SW480 (cell line): ENCODE data around the gene ATG10.
"Not testable (repeated sequence)": the region's sequence is repeated elsewhere in the genome, so short reads cannot be mapped to it uniquely, and the experiment has no call there.

ENCODE experiments used
- DNase-seq: peaks from one replicate; pipeline ENCODE4 v3.0.0-alpha.2; 2016; ENCODE audit warnings: low spot score

The ATG10 gene

DNA sequence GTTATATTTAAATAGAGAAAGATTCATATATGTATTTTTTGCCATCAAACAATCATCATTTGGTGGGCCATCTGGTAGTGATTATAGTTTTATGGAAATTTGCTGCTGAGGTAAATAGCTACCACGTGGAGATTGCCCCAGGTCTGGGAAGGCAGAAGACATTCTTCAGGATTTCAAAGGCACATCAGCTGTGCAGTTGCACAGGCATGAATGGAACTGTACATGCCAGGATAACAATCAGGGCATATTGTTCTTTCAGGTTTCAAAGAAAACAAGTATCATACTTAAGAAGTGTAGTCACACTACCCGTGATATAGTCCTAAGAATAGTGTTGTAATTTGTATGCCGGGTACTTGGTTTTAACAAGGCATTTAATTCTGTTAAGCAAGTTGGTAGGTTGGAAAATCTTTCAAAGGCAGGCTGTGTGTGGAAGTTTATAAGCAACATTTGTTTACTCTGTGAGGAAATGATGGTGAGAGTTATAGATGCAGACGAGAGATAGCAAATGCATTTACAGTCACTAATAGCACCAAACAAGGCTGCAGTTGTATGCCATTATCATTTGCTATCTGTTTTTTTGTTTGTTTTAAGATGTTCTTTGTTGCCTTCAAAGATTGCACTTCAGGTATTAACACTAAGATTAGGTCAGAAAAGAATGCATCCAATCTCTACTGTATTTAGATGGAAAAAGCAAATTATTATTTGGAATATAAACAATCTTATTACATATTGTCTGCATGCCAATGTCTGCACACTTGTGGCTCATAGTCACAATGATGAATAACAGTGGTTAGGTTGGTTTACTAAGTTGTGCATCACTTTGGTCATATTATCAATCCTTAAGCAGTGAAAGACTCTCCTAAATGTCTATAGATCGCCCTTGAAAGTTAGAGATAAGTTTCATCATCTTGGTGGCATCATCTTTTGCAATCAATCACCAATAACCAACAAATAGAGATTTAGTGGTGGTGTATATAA lies 251.1 kb downstream of the ATG10 start:
- no peak for DNase-seq

GRCh38 chr5:82225525-82226172 lies 253.8 kb downstream of the ATG10 start:
- peak; percentile 60 for DNase-seq

GRCh38 chr5:82234885-82235284 lies 263.1 kb downstream of the ATG10 start:
- DNase-seq = peak; percentile 9

- no peak for DNase-seq
These were observed 272.3 kb downstream of the ATG10 start for GRCh38 chr5:82244151-82244550.

DNA sequence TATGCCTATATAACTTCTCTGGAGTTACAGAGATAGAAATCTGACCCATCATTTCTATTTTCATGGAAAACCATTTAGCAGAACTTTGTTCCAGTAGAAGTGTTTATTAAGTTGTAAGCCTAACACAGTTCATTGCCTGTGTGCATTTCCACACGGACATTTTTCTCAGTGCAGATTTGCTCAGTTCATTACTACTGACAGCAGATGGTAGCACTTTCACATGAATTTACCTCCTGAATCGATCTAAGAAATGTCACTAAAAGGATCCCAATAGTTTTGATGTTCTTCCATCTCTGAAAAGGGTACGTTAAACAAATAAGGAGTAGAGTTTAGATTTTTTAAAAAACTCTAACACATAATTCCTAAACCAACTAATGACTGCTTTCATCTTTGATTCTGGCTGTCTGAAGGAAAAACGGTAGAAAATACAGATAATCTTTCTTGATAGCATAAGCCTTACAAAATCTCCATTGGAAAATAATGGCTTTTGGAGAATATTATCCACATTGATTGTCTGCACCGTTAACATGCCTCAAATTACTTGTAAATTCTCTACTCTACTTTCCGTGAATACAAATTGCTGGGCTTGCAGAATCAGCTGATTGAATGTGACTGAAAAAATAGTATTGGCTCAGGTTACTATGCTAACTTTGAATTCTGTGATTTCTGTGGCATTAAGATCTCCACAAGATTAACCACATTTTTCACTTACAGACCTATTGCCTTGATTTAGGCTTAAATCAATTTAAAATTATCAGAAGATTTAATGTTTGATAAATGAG lies 273.2 kb downstream of the ATG10 start:
- no peak for DNase-seq

DNA sequence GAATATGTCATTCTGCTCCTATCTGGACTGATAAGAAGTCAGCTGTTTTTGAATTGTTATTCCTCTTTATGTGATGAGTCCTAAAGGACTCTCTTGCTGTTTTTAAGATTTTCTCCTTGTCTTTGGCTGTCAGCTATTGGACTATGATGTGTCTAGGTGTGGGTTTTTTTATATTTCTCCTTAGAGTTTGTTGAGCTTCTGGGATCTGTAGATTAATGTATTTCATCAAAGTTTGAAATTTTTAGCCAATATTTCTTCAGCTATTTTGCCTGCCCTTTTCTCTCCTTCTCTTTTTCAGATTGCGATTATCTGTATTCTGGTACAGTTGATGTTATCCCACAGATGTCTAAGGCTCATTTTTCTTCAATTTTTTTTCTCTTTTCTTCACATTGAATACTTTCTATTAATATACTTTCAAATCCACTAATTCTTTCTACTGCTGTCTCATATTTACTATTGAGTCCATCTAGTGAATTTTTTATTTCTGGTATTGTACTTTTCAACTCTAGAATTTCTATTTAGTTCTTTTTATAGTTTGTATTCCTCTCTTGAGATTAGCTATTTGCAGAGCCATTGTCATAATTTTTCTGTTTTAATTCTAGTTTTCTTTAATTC lies 275.2 kb downstream of the ATG10 start:
- no peak for DNase-seq

- DNase-seq = no peak
These were observed 280.9 kb downstream of the ATG10 start for GRCh38 chr5:82252744-82253143.

DNA sequence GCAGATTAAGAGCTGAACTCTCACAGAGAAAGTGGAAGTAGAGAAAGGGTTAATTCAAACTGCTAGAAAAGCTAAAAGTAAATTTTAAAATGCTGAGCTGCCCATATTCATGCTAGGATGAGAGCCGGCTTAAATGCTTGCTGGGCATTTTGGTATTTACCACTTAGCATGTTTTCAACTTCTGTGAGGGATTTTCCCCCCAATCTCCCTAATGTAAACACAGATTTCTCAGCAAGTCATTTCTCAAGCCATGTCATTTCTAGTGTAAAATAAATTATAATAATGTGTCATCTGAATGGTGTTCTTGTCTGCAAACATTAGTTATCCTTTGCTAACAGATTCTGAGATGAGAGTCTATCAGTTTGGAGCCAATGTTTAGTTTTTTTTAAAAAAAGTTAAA lies 284.0 kb downstream of the ATG10 start:
- no peak for DNase-seq

- DNase-seq = no peak
These were observed 285.4 kb downstream of the ATG10 start for GRCh38 chr5:82257247-82257646.

GRCh38 chr5:82257729-82258128 lies 285.9 kb downstream of the ATG10 start:
- DNase-seq = no peak

DNA sequence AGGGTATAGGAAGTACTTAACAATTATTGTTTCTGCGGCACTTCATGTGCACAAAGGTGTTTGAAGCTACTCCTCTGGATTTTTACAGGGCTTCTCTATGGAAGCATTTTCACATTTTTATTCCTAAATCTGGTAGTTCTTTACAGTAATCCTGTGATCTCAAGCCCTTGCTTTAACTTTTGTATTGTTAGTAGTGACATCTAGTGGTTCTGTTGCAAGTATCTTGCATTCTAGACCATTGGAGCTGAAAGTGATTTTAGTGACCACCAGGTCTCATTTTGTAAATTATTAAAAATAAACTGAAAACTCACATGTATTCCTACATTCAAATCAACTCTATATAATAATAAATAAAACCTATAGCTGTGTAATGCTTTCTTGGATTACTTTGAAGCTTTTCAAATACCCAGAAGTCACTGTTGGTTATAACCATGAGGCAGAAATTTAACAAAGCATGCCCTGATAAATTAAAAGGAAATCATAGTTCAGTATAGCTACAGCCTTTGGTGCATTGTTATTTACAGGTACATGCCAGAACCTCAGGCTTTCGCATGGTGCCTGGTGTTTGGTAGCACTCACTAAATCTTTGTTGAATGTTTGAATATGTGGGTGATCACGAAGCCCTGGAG lies 287.5 kb downstream of the ATG10 start:
- peak; percentile 30 for DNase-seq

- DNase-seq = no peak
These were observed 293.2 kb downstream of the ATG10 start for GRCh38 chr5:82265047-82265446.

DNA sequence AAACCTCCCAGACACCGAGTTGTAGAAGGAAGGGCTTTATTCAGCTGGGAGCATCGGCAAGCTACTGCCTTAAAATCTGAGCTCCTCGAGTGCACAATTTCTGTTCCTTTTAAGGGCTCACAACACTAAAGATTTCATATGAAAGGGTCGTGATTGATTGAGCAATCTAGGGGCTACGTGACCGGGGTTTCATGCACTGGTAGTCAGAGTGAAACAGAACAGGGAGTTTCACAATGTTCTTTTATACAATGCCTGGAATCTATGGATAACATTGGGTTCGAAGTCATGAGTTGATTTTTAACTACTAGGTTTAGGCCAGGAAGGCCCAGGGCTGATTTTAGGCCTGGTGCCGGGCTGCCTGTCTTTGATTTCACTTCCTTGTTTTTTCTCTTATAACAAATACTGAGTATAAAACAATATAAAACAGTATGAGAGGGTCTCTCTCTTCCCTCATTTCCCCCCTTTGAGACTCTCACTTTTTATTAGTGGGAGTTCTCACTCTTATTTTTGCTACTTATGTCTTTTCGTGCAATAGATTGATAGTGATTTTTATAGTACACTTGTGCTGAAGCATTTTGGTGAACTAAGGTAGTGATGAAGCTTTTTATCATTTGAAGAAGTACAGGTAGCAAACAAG lies 295.6 kb downstream of the ATG10 start:
- DNase-seq = not testable (repeated sequence)

DNA sequence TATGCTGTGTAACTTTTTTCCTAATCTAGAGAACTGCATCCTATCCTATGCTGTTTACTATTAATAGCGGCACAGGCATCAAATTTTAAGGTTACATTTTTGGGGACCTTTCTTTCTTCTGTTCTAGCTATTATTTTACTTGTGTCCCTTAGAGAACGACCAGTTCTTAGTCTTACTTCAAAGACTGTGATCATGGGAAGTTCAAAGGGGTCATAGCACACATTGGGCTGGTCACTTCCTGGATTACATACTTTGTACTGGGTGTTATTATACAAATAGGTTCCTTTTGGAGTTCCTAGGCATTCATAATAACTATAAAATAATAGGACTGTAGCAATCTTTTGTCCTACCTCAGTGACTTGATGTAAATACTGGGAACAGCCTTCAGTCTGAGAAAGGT lies 297.5 kb downstream of the ATG10 start:
- not testable (repeated sequence) for DNase-seq

DNA sequence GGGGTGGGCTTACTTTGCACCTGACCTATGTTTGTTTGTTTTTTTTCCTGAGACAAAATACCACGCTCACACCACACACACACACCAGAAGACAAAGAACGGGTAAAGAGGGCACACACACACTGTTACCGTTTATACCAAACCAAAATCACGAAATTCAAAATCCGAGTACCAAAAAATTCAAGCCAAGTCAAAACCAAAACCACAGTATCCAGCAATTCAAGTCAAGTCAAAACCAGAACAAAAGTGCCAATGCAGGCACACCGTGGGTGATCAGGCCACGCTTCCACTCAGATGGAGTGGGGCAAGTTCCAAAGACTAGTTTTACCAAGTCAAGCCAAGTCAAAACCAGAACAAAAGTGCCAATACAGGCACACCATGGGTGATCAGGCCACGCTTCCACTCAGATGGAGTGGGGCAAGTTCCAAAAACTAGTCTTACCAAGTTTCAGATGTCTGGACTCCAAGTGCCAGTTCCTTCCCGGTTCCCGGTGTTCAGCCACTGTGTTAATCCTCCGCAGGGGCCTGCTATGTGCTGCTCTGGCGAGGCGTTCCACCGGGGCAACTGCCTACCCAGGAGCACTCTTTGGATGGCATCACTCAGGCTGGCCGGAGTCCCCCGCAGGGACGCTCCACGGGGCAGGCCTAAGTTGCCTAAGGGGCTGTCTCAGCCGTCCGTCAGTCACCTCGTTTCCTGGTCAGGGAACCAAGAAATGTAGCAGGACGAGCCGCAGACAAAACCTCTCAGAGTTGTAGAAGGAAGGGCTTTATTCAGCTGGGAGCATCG lies 300.9 kb downstream of the ATG10 start:
- DNase-seq = not testable (repeated sequence)

GRCh38 chr5:82273426-82273825 lies 301.6 kb downstream of the ATG10 start:
- DNase-seq = not testable (repeated sequence)

GRCh38 chr5:82274343-82275211 lies 302.8 kb downstream of the ATG10 start:
- peak; percentile 4 for DNase-seq

DNA sequence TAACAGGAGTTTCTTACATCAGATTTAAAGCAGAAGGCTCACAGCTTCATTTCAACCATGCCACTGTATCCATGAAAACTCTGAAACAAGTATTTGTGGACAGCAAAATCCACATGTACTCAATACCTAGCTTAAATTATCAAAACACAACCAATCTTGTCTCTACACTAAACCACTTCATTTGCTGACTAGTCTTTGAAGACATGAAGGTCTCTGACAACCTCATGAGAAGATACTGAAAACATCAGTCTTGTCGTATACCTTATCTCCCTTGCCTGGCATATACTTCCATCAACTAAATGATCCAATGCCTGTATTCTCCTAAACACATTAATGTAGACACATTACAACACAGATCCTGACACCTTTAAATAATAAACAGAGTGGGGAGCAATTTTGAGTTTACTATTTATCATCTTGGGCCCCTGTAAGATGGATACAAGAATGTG lies 303.4 kb downstream of the ATG10 start:
- DNase-seq = no peak
